Measurements from ENCODE around the gene NKX6-1. TPM values are rescaled to one million over a fixed set of nuclear protein-coding genes. Genes with fewer than 3 reads are reported as not detected.

Gene NKX6-1
- total RNA-seq, result not detected

DNA sequence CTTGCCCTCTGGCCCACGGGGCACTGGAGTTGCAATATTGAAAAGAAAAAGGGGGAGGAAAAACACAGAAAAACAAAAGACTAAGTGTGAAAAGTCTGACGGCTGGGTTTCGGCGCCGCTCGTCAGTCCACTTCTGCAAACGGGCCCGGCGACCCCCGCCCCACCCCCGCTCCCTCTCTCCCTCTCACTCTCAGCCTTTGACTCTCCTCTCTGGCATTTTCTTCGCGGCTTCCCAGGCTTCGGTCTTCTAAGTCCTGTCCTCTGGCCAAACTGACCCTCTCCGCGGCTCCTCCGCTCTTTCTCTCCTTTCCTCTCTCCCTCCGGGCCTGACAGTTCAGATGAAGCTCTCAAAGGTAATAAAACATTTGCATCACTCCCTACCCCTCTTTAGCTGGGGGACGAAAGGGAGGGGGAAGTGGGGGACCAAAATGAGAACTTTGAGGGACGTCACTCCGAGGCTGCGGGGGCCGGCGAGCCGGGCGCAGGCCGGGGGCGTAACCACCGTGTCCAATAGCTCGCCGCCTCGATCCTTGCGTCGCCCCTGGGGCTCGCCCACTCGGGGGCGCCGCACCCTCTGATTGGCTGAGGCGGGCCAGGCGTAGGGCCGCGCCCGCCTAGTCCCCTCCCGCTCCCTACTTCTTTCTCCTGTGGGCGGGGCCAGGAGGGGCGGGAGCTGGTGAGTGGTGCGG, at the start of gene NKX6-1:
Gene NKX6-1, minus strand, starts transcription at position 358 of the 689 bp plus-strand sequence. CDS start 1,064 bp downstream, outside the sequence.
- peak; percentile 86 for DNase-seq

DNA sequence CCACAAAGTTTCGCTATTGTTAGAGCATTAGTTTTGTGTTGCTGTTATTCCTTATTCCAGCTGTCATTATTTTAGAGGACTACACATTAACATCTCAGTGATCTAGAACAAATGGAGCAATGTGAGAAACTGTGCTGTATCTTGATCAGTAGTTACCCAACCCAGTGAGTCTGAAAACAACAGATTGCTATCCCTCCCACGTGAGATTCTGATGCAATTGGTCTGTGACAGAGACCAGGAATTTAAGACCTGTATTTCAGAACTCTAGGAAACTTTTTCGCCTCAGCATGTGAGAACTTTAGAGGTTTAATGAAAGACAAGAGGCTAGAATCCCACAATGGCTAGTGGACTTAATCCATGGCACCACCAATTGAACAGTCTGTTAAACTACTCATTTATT, 48.1 kb upstream of the NKX6-1 start:
- DNase-seq, result no peak

- DNase-seq, result no peak
Observed at GRCh38 chr4:84545093-84545492, 46.0 kb upstream of the NKX6-1 start.

DNA sequence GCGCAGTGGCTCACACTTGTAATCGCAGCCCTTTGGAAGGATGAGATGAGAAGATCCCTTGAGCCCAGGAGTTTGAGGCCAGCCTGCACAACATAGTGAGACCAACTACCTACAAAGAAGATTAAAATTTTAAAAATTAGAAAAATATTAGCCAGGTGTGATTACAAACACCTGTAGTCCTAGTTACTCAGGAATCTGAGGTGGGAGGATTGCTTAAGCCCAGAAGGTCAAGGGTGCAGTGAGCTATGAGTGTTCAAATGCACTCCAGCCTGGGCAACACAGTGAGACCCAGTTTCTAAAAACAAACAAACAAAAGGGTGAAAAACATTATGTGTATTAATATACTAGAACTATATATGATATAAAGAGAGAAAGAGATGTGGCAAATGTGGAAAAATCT, 36.8 kb upstream of the NKX6-1 start:
- no peak for DNase-seq

GRCh38 chr4:84531689-84532088, 32.6 kb upstream of the NKX6-1 start:
- no peak for DNase-seq

- no peak for DNase-seq
Observed at GRCh38 chr4:84530871-84531270, 31.8 kb upstream of the NKX6-1 start.

- DNase-seq, result no peak
Observed at GRCh38 chr4:84530454-84530853, 31.4 kb upstream of the NKX6-1 start.

- DNase-seq, result peak; percentile 45
Observed at GRCh38 chr4:84529169-84529751, 30.2 kb upstream of the NKX6-1 start.

DNA sequence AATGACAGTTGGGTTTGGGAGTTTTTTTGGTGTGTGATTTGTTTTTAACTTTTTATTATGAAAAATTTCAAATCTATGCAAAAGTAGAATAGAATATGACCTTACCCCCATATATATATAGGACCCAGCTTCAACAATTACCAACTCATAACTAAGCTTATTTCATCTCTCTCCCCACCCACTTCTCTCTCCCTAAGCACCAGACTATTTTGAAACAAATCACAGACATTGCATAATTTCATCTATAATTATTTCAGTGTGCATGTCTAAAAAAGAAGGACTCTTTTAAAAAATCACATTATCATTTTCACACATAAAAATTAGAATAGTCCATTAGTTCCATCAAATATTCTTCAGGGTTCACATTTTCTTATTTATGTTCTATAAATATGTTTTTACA, 28.3 kb upstream of the NKX6-1 start:
- no peak for DNase-seq

GRCh38 chr4:84515075-84515474, 16.0 kb upstream of the NKX6-1 start:
- DNase-seq, result no peak

GRCh38 chr4:84512277-84512676, 13.2 kb upstream of the NKX6-1 start:
- no peak for DNase-seq

DNA sequence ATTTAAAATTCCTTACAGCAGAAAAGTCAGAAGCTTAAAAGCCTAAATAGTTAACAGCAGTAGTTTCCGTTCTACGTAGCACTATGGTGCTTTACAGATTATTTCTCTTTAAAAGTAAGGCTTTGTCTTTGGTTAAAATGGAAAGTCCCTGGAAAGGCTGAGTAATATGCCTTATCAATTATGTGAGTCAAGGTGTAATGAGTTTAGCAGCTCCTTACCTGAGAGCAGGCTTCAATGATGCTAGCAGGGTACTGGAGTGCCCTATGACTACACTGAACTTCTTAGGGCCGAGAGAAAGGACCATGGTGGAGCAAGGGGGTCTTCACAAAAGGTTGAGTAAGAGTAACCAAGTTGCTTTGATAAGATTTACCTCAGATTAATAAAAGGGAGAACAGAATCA, 12.6 kb upstream of the NKX6-1 start:
- no peak for DNase-seq

DNA sequence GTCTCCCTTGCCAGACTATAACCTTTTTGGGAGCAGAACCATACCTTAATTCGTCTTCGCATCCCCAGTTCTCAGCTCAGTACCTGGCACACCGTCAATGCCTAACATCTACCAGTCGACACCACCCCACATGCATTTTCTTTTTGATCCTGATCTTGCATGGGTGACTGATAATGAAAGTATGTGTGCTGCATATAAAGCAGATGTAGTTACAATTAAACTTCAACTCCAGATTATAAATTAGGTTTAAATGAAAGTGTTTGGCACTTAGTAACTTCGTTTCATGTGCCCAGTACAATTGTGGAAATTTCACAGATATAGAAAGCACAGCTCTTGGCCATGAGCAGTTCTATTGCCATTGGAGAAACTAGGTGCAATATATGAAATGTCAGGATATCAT, 8.8 kb upstream of the NKX6-1 start:
- no peak for DNase-seq

GRCh38 chr4:84504821-84505220, 5.7 kb upstream of the NKX6-1 start:
- DNase-seq, result no peak

DNA sequence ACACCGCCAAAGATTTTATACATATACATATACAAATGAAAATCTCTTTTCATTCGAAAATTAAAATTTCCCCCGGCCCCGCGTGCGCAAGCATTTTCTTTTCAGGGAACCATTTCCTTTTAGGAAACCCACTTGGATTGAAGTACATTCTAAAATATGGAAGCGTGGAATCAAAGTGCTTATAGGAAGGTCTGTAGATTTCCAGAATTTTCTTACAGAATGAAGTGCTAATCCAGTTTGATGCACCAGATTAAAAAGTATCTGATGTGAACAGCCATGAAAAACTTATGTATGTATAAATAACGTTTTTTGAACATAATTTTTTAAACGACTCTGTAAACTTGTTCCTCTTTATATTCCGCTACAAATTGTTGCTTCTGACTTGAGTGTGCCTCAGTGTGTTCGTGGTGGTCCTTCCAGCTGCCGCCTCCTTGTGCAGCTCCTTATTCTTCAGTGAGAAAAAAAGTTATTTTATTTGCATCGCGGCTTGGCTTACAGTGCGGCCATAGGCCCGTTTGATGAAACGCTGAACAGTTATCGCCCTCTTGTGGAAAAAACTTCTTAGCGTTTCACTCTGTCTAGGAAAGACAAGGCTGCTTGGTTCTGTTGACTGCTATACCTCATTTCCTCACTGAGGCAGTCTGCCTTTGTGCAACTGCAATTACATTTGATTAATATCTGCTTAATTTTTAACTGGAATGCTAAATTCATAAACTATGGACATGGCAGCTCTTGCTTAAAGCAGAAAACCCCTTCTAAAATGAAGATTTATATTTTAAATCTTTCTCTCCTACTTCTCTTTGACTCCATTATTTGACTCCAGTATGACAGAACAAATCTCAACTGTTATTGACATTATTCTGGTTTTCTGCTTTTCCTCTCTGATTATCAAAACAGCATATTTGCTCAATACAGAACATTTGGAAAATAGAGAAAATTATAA, 4.7 kb upstream of the NKX6-1 start:
- peak; percentile 90 for DNase-seq

DNA sequence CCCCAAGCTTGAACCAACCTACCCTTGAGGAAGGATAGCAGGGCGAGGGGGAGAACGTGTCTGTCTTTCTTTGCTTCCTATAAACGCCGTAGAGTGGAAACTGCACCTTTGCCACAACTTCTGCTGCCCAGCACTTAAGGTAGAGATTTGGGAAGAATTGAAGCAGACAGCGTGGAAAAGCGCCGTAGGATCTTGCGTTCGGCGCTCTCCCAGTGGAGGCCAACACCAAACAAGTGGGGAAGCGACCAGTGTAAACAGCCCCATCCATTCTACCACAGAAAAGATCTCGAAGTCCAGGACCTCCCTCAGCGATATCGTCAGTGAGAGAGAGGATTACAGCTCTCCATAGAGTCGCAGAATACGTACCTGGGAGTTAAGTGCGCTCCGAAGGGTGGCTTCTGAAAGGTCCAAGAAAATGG, 3.9 kb upstream of the NKX6-1 start:
- peak; percentile 10 for DNase-seq

DNA sequence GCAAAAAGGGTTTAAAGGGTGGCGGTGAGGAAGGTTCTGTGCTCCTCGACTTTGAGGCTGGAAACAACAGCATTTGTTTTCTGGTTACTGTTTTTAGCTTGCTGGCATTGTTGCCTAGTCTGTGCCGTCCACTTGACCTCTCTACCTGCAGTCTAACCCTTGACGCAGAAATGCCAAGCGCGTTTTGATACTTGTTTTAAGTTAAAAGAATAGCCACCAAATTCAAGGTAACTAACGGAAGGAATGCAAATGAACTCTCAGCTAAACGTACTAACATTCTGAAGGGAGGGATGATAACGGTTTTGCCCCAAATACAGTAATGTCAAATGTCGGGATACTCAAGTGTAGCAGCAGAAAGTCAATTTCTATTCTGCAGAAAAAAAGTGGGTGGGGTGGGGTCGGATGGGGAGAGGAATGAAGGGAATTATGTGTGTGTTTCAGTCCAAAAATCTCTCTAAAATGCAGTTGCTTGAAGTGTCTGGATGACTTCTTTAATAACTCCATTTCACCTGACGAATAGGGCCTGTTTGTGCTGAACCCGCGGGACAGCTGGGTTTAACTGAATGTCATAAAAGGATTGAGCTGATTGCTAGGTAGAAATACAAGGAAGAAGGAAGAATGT, 3.4 kb upstream of the NKX6-1 start:
- DNase-seq, result peak; percentile 12

GRCh38 chr4:84501721-84502267, 2.7 kb upstream of the NKX6-1 start:
- no peak for DNase-seq

- DNase-seq, result no peak
Observed at GRCh38 chr4:84501202-84501503, 2.1 kb upstream of the NKX6-1 start.

GRCh38 chr4:84500386-84501201, 1.5 kb upstream of the NKX6-1 start:
- DNase-seq, result no peak

- no peak for DNase-seq
Observed at GRCh38 chr4:84499624-84499982, 511 bp upstream of the NKX6-1 start.

All from tongue (tissue), 2 donors.